ENCODE measurements around the gene ZNF600. TPM values are rescaled to one million over a fixed set of nuclear protein-coding genes. Genes with fewer than 3 reads are reported as not detected.
"Not testable (repeated sequence)": the region's sequence is repeated elsewhere in the genome, so short reads cannot be mapped to it uniquely, and the experiment has no call there.

ZNF600 gene
- total RNA-seq, 2 donors from 2014 or later = 26.2 to 32.3 TPM

GRCh38 chr19:52743091-52743490, 43.5 kb downstream of the ZNF600 start:
- Mint-ChIP-seq H3K27me3 (ENCODE audit: insufficient read depth) (no peaks in the 10 kb centered on the region), H3K27ac (peak overlapping the region; percentile 99), H3K9me3 (peaks cover 2% of the 10 kb centered on the region), H3K4me3 (peak overlapping the region; percentile 38), H3K4me1 (peaks cover 81% of the 10 kb centered on the region), H3K36me3 (ENCODE audit: low read depth) (peaks cover 1% of the 10 kb centered on the region)
- Histone ChIP-seq H3K4me3 (ENCODE audit: low read length) (peak overlapping the region; percentile 4), H3K36me3 (ENCODE audit: control insufficient read depth, insufficient read depth, low read length) (no peaks in the 10 kb centered on the region), H3K27ac (ENCODE audit: low read depth, low read length) (no peak overlapping the region), H3K9ac (ENCODE audit: extremely low read depth, low read length, poor library complexity, severe bottlenecking) (no peak overlapping the region), H3K9me3 (ENCODE audit: control insufficient read depth, low read length) (peaks cover 15% of the 10 kb centered on the region), H3K27me3 (ENCODE audit: control insufficient read depth, insufficient read depth, low read length, poor library complexity, severe bottlenecking) (no peaks in the 10 kb centered on the region), H3K4me1 (ENCODE audit: control insufficient read depth, insufficient read depth, low read length) (peaks cover 14% of the 10 kb centered on the region)
- no peak for TF ChIP-seq CTCF (conservative IDR thresholded peaks at IDR 0.05)
- no peak for DNase-seq
- 85 to 91% methylated on average over 2 to 3 of the region's 3 CpGs for WGBS, 2 experiments (ENCODE audit: insufficient coverage in 1 of 2, insufficient read length in 1 of 2)

- peaks cover 2% of the 10 kb centered on the region for H3K9me3 Mint-ChIP-seq
- Histone ChIP-seq H3K9me3 (ENCODE audit: control insufficient read depth, low read length) (peaks cover 16% of the 10 kb centered on the region), H3K4me3 (ENCODE audit: low read length) (no peak overlapping the region), H3K27ac (ENCODE audit: low read depth, low read length) (peak overlapping the region; percentile 76), H3K4me1 (ENCODE audit: control insufficient read depth, insufficient read depth, low read length) (peaks cover 14% of the 10 kb centered on the region), H3K36me3 (ENCODE audit: control insufficient read depth, insufficient read depth, low read length) (no peaks in the 10 kb centered on the region), H3K9ac (ENCODE audit: extremely low read depth, low read length, poor library complexity, severe bottlenecking) (peak overlapping the region; percentile 63), H3K27me3 (ENCODE audit: control insufficient read depth, insufficient read depth, low read length, poor library complexity, severe bottlenecking) (no peaks in the 10 kb centered on the region)
- no peak for TF ChIP-seq CTCF (conservative IDR thresholded peaks at IDR 0.05)
- WGBS, 2 experiments (ENCODE audit: insufficient coverage in 1 of 2, insufficient read length in 1 of 2) = 76 to 85% methylated on average over 3 of the region's 3 CpGs
- DNase-seq = no peak
- H3K4me3 Mint-ChIP-seq = peak overlapping the region; percentile 38
- peaks cover 78% of the 10 kb centered on the region for H3K4me1 Mint-ChIP-seq
- no peaks in the 10 kb centered on the region for H3K27me3 Mint-ChIP-seq (ENCODE audit: insufficient read depth)
- peaks cover 1% of the 10 kb centered on the region for H3K36me3 Mint-ChIP-seq (ENCODE audit: low read depth)
- peak overlapping the region; percentile 99 for H3K27ac Mint-ChIP-seq
These were observed 44.1 kb downstream of the ZNF600 start for GRCh38 chr19:52742516-52742915.

- Mint-ChIP-seq H3K27ac (peak overlapping the region; percentile 99), H3K4me1 (peaks cover 74% of the 10 kb centered on the region), H3K36me3 (ENCODE audit: low read depth) (peaks cover 1% of the 10 kb centered on the region), H3K4me3 (peak overlapping the region; percentile 38), H3K9me3 (peaks cover 5% of the 10 kb centered on the region), H3K27me3 (ENCODE audit: insufficient read depth) (no peaks in the 10 kb centered on the region)
- DNase-seq = peak; percentile 83
- no peak for TF ChIP-seq CTCF (conservative IDR thresholded peaks at IDR 0.05)
- no peaks in the 10 kb centered on the region for H3K27me3 ChIP-seq (ENCODE audit: control insufficient read depth, insufficient read depth, low read length, poor library complexity, severe bottlenecking)
- 38 to 51% methylated on average over 5 to 6 of the region's 6 CpGs for WGBS, 2 experiments (ENCODE audit: insufficient coverage in 1 of 2, insufficient read length in 1 of 2)
- H3K4me3 ChIP-seq (ENCODE audit: low read length) = peak overlapping the region; percentile 72
- H3K4me1 ChIP-seq (ENCODE audit: control insufficient read depth, insufficient read depth, low read length) = peaks cover 14% of the 10 kb centered on the region
- no peaks in the 10 kb centered on the region for H3K36me3 ChIP-seq (ENCODE audit: control insufficient read depth, insufficient read depth, low read length)
- peak overlapping the region; percentile 97 for H3K9ac ChIP-seq (ENCODE audit: extremely low read depth, low read length, poor library complexity, severe bottlenecking)
- H3K9me3 ChIP-seq (ENCODE audit: control insufficient read depth, low read length) = peaks cover 21% of the 10 kb centered on the region
- peak overlapping the region; percentile 89 for H3K27ac ChIP-seq (ENCODE audit: low read depth, low read length)
These were observed 44.6 kb downstream of the ZNF600 start for GRCh38 chr19:52741951-52742485.

GRCh38 chr19:52741371-52741770, 45.2 kb downstream of the ZNF600 start:
- 28 to 75% methylated on average over 6 to 7 of the region's 7 CpGs for WGBS, 2 experiments (ENCODE audit: insufficient coverage in 1 of 2, insufficient read length in 1 of 2)
- H3K4me3 ChIP-seq (ENCODE audit: low read length) = peak overlapping the region; percentile 72
- peak overlapping the region; percentile 97 for H3K9ac ChIP-seq (ENCODE audit: extremely low read depth, low read length, poor library complexity, severe bottlenecking)
- not testable (repeated sequence) for H3K27me3 ChIP-seq (ENCODE audit: control insufficient read depth, insufficient read depth, low read length, poor library complexity, severe bottlenecking); H3K27me3 Mint-ChIP-seq (ENCODE audit: insufficient read depth); H3K36me3 ChIP-seq (ENCODE audit: control insufficient read depth, insufficient read depth, low read length); H3K9me3 Mint-ChIP-seq; H3K36me3 Mint-ChIP-seq (ENCODE audit: low read depth)
- peak overlapping the region; percentile 99 for H3K27ac Mint-ChIP-seq
- DNase-seq = peak; percentile 87
- H3K27ac ChIP-seq (ENCODE audit: low read depth, low read length) = peak overlapping the region; percentile 89
- H3K4me1 ChIP-seq (ENCODE audit: control insufficient read depth, insufficient read depth, low read length) = peaks cover 14% of the 10 kb centered on the region
- H3K9me3 ChIP-seq (ENCODE audit: control insufficient read depth, low read length) = peaks cover 23% of the 10 kb centered on the region
- peaks cover 68% of the 10 kb centered on the region for H3K4me1 Mint-ChIP-seq
- H3K4me3 Mint-ChIP-seq = peak overlapping the region; percentile 38
